Measurements from ENCODE around the gene CBX5. TPM values are rescaled to one million over a fixed set of nuclear protein-coding genes. Genes with fewer than 3 reads are reported as not detected.

Gene CBX5
- total RNA-seq, 1 experiment from 2014 or later = 20.5 TPM

DNA sequence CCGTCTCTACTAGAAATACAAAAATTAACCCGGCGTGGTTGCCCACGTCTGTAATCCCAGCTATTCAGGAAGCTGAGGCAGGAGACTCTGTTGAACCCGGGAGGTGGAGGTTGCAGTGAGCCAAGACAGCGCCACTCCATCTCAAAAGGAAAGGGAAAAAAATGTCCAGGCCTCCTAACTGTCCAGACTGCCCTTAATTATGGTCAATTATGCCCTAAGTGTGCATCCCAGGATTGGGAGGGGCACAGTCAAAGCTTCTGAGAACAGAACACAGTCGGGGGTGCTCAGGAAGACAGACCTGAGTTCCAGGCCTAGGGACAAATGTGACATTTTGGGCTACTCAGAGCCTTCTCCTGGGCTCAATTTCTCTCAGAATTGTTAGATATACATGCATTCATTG is 59.4 kb downstream of the CBX5 start:
- no peaks in the 10 kb centered on the region for H3K27me3 ChIP-seq
- H3K36me3 ChIP-seq = no peaks in the 10 kb centered on the region; the same call in 1 of the 2 replicates
- no peak for DNase-seq
- H3K4me3 ChIP-seq = no peak overlapping the region
- H3K9me3 ChIP-seq = no peaks in the 10 kb centered on the region

DNA sequence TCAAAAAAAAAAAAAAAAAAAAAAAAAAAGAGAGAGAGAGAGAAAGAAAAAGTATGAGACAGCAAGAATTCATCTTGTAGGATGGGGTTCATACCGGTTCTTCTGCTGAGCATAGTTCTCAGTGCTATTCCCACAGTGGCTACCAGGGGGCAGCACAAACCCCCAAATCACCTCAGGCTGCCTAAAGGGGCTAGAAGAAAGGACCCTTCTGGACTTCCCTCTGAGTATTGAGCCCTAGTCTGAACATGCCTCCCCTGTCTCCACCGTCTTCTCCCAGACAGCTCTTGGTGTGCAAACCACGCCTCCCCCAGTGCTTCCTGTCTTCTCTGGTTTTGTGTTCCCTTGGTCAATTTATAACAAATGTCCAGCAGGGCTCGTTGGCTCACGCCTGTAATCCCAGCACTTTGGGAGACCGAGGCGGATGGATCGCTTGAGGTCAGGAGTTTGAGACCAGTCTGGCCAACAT is 59.8 kb downstream of the CBX5 start:
- Histone ChIP-seq H3K36me3 (no peaks in the 10 kb centered on the region), H3K4me3 (no peak overlapping the region), H3K9me3 (no peaks in the 10 kb centered on the region), H3K27me3 (no peaks in the 10 kb centered on the region)
- peak; percentile 39 for DNase-seq

DNA sequence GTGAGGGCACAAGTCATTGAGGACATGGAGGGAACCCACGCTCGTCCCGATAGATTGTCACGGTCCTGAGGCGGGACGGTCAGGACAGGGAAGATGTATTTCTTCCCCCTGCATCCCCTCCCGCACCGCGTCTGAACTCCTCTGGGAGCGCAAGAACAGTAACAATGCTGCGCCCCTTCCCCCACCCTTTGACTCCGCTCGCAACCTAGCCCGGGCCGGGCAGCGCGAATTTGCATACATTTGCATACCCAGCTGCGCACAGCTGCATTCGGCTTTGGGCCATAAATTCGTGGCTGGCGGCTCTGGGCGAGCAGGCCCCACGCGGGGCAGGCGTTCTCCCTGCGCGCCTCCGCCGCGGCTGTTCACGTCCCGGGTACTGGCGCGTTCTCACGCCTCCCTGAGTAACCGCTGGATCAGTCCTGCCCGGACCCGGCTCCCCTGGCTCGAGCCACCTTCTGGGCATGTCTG is 62.1 kb downstream of the CBX5 start:
- Histone ChIP-seq H3K27me3 (no peaks in the 10 kb centered on the region), H3K36me3 (no peaks in the 10 kb centered on the region), H3K4me3 (no peak overlapping the region), H3K9me3 (no peaks in the 10 kb centered on the region)
- no peak for DNase-seq

DNA sequence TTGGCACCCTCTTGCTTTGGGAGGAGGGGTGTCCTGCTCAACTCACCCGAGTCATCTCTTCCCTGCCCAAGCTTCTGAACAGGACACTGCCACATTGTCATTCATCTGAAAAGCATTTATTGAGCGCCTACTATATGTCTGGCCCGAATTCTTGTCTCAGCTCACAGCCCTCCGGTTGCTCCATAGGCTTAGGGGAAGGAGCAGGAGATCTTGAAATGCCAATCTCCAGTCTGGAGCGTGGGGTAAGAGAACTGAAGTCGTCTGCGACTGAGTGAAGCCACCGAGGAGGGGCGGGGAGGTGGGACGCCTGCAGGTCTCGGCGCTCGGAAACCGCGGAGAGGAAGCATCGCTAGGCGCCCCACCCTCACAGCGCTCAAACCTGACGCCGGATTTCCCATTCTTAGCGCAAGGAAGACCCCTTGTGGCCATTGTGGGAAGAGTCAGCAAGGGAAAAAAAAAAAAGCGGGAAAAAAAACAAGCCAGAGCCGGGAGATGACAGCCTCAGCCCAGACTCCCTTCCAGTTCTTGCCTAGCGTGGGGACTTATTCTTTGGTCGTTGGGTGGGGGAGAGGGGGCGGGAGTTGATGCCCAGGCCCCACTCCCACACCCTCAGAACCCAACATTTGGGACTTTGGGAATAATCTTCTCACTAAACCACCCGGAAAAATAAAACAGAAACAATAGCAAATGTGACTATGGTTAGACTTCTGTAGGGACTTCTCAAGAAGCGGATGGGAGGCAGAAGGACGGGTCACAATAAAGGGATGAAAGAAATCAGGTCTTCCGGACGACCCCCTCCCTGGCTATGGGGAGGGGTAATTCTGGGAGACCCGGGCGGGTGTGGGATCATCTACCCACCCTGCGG is 62.9 kb downstream of the CBX5 start:
- H3K36me3 ChIP-seq = no peaks in the 10 kb centered on the region
- H3K9me3 ChIP-seq = no peaks in the 10 kb centered on the region
- DNase-seq = peak; percentile 77

DNA sequence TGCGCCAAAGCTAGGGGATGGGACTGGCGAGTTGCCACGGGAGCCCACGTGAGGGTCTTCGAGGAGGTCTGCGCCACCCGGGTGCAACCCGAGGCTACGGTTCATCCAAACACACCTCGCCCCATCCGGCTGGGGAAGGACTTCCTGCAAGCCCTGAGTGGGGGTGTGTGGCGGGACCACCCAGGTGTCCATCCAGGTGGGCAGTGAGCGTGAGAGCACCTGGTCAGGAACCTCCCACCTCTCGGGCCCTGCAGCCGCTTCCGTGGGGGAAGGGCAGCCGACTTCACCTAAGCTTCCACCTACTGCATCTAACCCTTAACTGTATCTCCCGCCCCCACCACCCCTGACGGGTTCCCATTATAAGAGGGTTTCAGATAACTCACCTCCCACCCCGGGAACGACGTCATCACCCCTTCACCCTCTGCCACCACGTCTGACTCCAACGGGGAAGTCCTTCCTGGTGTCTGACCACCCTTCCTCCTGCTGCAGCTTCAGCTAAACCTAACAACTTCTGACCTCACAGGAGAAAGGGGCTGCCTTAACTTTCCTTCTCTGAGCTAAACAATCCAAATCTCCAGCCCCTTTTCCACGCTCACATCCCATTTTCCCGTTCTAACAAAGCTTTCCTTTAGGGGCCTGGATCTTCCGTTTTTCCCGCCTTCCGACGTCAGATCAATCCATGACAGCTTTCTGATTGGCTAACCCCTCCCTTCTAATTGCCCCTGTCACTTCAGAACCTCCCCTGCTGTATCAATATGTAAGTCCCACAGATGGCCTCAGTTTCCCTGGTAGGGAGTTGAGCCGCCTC is 63.7 kb downstream of the CBX5 start:
- Histone ChIP-seq H3K27me3 (no peaks in the 10 kb centered on the region), H3K9me3 (no peaks in the 10 kb centered on the region), H3K4me3 (no peak overlapping the region; the same call in 1 of the 2 replicates), H3K36me3 (no peaks in the 10 kb centered on the region)
- no peak for DNase-seq

More for the DNA sequence above, 62.9 kb downstream of the CBX5 start:
- no peaks in the 10 kb centered on the region for H3K27me3 ChIP-seq
- H3K4me3 ChIP-seq = peak overlapping the region; percentile 34

DNA sequence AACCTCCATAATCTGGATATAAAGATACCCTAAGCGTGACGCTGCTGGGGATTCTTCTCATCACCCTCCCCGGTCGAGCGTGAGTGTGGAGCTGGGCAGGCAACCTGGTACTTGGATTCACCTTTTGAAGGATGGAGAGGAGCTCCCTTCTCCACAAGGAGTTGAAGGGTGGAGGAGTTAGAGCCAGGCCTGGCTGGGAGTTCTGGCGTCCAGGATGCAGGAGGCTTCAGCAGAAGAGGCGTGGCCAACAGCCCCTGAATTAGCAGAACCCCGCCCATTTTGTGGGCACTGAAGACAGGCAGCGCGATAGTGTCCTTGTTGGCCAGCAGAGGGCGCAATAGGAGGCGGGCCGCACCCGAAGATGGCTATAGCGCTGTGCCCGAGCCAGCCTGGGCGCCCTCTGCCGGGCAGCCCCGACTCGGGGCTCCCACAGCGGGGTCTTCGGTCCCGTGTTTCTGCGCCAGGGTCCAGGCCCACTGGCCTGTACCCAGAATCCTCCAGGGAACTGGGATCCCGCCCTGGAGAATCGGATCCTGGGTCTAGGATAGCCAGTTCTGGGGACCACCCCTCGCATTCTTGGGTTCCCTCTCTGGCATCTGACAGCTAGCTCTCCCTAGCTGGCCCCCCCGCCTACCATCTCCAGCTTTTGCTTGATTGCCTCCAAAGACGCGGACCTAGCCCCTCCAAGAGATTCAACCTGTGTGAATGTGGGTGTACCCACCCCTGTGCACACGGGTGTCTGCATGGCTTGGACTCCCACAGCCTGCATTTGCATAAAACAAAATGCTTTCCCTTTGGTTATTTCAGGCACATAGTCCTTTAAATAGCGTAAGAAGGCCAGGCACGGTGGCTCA is 65.1 kb downstream of the CBX5 start:
- peak; percentile 90 for DNase-seq
- Histone ChIP-seq H3K27me3 (no peaks in the 10 kb centered on the region), H3K4me3 (peak overlapping the region; percentile 19), H3K36me3 (no peaks in the 10 kb centered on the region), H3K9me3 (no peaks in the 10 kb centered on the region)

DNA sequence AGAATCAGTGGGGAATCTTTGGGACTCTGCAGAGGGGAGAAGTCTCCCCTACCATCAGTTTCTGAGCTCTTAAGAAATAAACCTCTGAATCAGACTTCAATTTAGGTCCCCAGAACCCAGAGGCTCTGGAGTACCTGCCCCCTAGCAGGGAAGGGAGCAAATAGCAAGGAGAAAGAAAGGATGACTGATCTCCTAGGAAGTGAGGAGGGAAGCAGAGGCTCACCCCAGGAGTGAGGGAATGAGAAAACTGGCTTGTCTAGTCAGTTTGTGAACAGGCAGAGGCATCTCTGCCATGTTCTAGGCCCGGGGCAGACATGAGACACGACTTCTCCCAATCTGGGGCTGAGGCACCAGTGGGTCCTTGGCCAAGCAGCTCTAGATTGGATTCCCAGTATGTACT is 66.8 kb downstream of the CBX5 start:
- Histone ChIP-seq H3K36me3 (no peaks in the 10 kb centered on the region), H3K9me3 (no peaks in the 10 kb centered on the region)
- no peak for DNase-seq

DNA sequence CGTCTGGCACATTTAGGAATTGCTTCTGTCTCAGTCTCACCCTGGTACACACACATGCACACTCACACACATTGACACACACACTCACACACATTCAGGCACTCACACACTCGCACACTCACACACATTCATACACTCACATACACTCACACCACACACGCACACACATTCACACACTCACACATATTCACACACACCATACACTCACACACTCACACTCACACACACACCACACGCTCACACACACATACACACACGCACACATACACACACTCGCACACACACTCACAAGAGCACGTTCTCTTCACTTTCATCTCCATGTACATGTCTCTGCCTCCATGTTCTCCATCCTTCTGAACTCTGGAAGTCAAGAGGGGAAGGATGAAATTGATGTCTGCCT is 68.0 kb downstream of the CBX5 start:
- no peak for DNase-seq
- H3K9me3 ChIP-seq = no peaks in the 10 kb centered on the region
- H3K36me3 ChIP-seq = no peaks in the 10 kb centered on the region
- H3K4me3 ChIP-seq = no peak overlapping the region
- no peaks in the 10 kb centered on the region for H3K27me3 ChIP-seq

More for the DNA sequence above, 66.8 kb downstream of the CBX5 start:
- Histone ChIP-seq H3K27me3 (no peaks in the 10 kb centered on the region), H3K4me3 (no peak overlapping the region)

DNA sequence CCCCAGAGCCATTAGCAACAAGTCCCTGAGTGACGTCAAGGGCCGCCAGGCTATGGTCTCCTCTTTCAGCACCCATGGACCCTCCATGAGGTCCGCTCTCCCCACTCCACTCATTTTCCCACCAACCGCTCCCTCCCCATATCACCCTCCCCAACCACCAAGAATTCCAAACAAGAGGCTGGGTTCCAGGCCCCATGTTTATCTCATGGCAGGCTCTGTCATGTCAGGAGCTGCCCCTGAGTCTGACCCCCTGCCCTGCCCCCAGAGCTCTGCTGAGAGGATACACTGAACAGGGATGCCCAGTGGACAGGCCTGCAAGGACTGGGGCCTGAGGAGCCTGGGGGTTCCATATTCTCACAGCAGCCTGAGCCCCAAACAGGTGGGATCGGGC is 69.5 kb downstream of the CBX5 start:
- H3K27me3 ChIP-seq = no peaks in the 10 kb centered on the region
- no peak for DNase-seq
- H3K36me3 ChIP-seq = no peaks in the 10 kb centered on the region
- no peaks in the 10 kb centered on the region for H3K9me3 ChIP-seq
- H3K4me3 ChIP-seq = no peak overlapping the region

DNA sequence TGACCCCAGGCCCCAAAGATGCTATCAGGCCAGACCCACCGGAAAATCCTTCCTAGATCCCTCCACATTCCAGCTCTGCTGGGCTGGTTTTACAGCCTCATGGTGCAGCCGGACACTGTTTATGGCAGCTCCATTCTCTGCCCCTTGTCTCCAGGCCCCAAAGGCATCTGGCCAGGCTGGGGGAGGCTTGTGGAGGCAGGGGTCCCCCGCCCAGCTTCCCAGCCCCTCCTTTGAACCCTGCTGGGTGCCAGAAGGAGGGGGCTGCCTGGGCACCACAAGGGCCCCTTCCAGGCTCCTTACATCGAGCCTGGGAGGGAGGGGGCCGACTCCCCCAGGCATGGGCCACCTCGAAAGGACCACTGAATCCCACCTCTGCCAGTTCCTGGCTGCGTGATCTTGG is 71.3 kb downstream of the CBX5 start:
- Histone ChIP-seq H3K27me3 (no peaks in the 10 kb centered on the region), H3K9me3 (no peaks in the 10 kb centered on the region), H3K36me3 (no peaks in the 10 kb centered on the region), H3K4me3 (no peak overlapping the region)
- DNase-seq = no peak

DNA sequence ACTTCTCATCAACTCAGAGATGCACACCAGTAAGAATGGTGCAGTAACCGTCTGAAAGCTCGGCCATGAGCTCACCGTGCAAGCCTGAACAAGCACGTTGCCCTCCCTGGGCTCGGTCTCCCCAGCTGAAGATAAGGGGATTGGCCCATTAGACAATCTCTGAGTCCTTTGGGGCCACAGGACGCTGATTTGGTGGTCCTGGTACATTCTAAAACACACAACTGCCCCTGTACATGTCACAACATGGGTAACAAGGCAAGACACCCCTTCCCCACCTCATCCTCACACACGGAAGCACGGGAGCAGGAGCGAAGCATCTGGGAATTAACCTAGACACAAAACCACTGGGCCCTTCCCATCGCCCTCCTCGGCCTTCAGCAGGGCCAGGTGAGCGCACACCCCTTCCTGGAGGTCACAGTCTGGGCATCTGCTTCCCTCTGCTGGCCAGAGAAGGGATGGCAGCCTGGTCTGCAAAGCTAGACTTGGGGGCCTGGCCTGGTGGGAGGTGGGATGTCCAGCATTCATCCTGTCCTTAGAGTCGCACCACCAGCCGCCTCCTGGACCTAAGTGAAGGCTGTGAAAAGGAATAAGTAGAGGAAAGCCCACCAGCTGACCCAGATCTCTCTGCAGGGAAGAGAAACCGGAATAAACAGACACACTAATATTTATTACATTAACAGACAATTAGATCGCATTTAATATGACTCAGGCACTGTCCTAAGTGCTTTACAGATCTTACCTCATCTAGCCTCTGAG is 72.2 kb downstream of the CBX5 start:
- Histone ChIP-seq H3K36me3 (no peaks in the 10 kb centered on the region), H3K9me3 (no peaks in the 10 kb centered on the region), H3K4me3 (no peak overlapping the region), H3K27me3 (no peaks in the 10 kb centered on the region)
- DNase-seq = peak; percentile 67

DNA sequence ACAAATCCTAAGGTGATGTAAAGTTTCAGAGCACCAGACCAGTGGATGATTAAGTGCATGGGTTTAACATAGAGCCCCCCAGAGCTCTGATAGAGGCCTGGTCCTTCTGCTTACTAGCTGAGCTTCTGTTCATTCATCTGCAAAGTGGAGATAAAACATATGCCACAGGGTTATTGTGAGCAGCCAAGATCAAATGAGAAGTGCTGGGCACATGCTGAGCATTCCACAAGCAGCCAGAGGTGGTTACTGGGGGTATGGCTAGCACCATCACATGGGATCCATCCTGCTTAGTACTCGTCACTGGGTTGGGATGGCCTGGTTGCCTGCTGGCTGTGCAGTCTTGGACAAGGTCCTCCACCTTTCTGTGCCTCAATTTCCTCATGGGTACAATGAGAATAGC is 73.1 kb downstream of the CBX5 start:
- no peaks in the 10 kb centered on the region for H3K36me3 ChIP-seq
- H3K9me3 ChIP-seq = no peaks in the 10 kb centered on the region
- DNase-seq = no peak
- no peak overlapping the region for H3K4me3 ChIP-seq
- H3K27me3 ChIP-seq = no peaks in the 10 kb centered on the region

DNA sequence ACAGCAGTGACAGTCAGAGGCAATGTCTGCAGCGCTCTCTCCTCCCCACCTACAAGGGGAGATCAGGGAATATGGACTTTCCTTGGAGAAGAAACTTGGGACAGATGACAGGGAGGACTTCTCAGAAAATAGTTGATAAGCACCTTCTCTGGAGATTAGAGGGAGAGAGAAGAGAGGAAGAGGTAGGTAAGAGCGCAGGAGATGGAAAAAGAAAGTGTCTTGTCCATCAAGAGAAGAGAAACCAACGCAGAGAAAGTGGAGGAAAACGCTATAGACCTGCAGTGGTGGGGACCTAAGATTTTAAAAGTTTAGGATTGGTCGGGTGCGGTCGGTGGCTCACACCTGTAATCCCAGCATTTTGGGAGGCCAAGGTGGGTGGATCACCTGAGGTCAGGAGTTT is 75.6 kb downstream of the CBX5 start:
- Histone ChIP-seq H3K4me3 (no peak overlapping the region), H3K9me3 (no peaks in the 10 kb centered on the region), H3K27me3 (no peaks in the 10 kb centered on the region), H3K36me3 (no peaks in the 10 kb centered on the region)
- DNase-seq = no peak

DNA sequence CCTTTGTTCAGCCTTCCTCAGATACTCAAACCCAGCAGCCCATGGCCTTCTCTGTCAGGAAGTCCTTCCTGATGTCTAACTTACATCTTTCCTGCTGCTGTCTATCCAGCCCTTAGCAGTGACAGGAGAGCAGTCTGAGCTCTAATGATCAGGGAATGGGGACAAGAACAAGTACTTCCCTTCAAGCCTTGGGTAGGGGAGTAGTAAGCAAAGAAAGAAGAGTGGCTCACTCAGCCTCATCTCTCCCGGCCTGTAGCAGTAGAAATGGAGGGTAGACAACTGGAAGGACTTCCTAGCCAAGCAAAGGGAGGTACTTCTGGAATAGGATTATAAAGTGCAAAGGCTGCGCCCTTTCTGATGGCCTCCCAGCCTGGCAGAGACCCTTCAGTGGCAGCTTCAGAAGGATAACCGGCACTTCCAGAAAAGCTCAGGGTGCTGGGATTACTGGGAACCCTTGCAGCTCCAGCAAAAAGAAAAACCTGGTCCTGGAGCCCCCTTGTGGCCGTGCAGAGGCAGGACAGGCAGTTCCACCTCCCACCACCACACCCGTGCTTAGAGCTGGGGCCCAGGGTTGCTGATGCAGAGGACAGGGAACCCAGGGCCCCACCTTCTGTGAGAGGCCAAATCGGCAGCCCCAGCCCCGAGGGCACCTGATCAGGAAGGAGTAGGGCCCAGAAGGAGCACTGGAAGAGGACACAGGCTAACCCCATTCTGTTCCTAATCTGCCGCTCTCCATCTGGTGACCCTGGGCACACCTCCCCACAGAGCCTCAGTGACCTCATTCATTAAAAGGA is 78.7 kb downstream of the CBX5 start:
- DNase-seq = peak; percentile 73
- Histone ChIP-seq H3K27me3 (no peaks in the 10 kb centered on the region), H3K4me3 (no peak overlapping the region), H3K36me3 (no peaks in the 10 kb centered on the region), H3K9me3 (no peaks in the 10 kb centered on the region)

DNA sequence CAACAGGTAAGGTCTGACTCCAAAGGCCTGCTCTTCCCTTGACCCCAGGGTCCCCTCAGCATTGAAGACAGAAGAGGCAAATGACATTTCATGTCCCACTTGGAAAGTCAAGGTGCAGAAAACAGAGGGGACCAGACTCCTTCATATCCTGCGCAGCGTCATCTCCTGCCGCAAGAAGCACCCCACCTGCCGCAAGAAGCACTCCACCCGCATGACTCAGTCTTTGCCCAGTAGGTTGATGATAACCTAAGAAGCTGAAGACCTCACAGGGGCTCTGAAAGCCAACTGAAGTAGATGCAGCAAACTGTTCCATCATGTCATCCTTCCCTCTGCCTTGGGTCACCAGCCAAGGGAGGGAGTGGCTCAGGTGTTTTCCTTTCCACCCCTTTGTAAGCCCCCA is 79.5 kb downstream of the CBX5 start:
- Histone ChIP-seq H3K27me3 (no peaks in the 10 kb centered on the region), H3K4me3 (no peak overlapping the region), H3K9me3 (no peaks in the 10 kb centered on the region), H3K36me3 (no peaks in the 10 kb centered on the region)
- no peak for DNase-seq

All from MG63 (cell line).